Hematopoietic multipotent progenitor cell (in vitro differentiated cells): ENCODE results near the gene TTC39B. TPM values are rescaled to one million over a fixed set of nuclear protein-coding genes. Genes with fewer than 3 reads are reported as not detected.

Experiments used
- DNase-seq, 3 donors: peaks; one replicate each; pipeline ENCODE4 v3.0.0-alpha.2; 2011 to 2015; ENCODE audit warnings: low read depth in 2 of 3, low spot score in 2 of 3
- total RNA-seq: library from RNA; depleted of rRNA; stranded (reverse); fragments of >200 nt; gene quantifications from one replicate; pipeline ENCODE4 v1.2.3, GENCODE V29; 2012

TTC39B gene
- total RNA-seq, 1 donor: 6.2 TPM

DNA sequence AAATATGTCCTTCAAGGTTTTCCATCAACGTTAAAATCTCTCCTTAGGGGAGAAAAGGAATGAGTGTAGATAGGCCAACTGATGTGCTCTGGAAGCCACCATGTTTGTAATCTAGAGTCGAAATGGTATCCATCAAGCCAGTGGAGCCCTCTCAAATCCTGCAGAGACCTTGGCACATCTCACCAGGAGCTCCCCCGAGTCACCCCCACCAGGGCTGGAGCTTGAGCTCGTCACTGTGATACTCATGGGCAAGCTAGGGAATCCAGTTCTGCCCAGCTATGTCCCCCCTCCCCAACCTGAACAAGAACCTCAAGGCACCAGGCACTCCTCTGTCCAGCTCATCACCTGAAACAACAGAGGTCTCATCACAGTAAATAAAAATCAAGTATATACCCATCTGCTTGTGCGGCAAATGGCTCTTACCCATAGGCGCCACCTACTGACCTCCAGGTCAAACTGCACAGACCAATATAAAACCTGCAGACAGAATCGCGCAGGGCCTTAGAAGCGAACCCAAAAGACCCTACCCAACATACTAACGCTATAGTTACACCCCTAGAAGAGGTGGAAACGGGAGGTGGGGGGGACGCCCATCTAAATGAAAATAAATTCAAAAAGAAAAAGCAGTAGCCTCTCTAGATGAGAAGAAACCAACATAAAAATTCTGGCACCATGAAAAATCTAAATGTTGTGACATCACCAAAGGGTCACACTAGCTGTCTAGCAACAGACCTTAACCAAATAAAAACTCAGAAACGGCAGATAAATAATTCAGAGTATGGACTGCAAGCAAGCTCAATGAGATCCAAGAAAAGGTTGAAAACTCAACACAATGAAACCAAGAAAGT is 75.0 kb downstream of the TTC39B start:
- DNase-seq: no peak

DNA sequence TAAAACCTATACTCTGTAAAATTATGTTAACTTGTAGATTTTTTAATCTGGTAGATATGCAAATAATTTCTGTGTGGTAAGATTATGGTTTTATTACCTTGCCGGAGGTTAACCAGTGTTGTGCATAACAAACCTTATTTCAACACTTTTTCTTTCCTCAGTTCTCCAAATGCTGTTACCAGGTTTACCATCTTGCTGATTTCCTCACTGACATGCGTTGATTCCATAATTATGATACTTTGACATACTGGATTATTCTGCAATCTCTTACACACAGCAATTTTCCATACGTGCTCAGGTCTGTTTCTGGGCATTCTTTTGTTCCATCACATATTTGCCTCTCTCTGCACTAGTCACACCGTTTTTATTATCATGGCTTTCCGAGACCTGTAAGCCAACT is 77.6 kb downstream of the TTC39B start:
- DNase-seq: no peak

DNA sequence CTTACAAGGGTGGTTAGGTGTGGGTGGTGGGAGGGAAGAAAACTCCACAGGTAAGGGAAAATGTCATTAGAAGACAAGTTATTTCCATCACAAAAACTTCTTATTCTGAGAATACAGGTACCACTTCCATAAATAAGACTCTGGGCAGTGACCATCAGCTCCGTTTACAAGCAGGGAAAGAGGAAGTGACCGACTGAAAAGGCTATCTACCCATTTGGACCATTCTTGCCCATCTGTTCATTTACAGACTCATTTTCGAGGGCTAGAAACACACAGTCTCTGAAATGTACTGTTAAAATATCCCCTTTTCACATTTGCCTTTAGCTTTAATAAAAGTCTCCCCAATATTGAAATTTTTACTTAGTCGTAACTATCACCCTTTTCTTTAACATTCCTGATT is 79.5 kb downstream of the TTC39B start:
- DNase-seq: no peak

DNA sequence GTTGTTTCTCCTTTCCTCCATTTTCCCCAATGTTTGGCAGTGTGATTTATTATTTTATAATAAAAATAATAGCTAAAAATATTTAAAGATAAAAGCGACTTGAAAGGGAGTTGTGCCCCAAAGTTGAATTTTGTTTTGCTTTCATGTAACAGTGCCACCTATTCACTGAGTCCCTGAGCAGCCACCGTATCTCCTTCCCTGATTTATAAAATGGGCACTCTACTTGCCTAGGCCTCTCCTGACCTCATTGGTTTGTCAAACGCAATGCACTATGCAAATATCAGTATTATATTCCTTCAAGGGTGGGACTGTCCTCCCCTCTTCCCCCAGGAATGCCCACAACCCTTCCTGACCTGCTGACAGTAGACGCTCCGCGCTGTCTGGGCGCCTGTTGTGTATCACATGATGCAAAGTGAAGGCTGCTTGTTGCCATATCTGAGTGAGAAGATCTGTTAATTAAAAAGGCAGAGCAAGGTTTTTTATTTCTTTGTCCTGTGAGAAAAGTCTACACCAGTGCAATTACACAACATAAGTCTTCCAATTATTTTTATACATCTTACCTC is 81.4 kb downstream of the TTC39B start:
- no peak for DNase-seq

DNA sequence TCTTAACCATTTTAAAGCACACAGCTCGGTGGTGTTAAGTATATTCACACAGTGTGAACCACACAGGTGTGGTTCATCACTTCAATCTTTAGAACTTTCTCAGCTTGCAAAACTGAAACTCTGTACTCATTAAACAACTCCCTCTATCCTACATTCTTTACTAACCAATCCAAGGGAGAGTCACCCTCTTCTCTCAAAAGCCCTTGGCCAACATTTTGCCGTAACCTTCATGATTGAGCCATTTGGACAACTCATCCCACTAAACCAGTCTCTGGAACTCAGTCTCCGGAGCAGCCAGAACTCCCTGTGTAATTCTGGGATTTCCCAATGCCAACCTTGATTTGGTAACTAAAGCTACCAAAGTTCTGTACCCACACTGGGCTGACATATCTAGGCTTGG is 84.7 kb downstream of the TTC39B start:
- DNase-seq: no peak

DNA sequence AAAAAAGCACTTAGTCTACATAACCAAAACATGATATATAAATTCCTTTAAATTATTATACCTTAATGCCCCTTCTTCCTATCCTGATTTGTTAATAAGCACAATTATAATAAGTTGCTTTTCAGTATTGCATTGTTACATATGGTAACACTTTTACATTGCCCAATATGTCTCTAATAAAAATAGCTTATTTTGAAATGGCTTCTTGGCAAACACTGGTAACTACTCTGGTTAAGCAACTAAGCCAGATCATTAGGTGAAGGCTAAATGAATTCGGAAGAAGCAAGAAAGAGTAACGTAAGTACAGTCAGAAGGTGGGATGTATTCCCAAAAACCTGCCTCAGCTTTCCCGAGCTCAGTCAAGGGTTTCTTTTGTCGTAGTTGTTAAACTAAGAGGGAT is 85.3 kb downstream of the TTC39B start:
- DNase-seq: no peak

DNA sequence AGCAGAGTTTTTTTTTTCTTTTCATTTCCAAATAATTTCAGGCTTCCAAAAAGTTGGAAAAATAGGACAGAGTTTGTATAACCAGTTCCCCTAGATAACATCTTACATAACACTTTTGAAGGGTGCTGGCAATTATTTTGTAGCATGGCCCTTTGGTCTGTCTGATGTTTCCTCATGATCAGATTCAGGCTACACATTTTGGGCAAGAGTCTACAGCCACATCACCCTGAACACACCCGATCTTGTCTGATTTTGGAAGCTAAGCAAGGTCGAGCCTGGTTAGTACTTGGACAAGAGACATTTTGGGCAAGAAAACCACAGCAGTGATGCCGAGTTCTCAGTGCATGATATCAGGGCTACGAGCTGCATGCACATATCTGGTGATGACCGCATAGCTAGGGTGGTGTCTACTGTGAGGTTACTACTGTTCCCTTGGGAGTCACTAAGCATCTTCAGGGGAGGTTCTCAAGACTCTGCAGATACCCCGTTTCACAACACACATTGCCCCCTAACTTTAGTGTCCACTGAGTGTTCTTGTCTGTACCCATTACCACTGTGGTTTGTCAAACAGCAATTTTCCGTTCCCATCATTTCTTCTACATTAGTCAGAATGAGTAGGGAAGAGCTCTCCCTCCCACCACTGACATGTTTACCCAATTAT is 86.2 kb downstream of the TTC39B start:
- no peak for DNase-seq

DNA sequence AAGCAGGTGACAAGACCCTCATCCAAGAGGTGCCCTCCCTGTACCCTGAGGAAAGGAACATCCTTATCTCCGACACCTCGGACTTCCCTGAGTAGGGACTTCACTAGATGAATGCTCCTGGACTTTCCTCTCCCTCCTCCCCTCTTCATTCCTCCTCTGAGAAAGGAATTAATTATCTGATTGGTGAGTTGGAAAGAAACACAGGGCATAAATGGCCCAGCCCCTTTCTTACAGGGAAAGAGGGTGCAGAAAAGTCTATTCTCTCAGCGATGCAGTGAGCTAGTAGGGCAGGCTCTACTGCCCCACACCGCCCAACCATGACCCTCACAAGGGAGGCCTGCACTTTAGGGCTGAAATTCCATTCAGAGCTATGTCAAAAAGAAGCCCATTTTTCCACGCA is 87.5 kb downstream of the TTC39B start:
- DNase-seq: no peak

DNA sequence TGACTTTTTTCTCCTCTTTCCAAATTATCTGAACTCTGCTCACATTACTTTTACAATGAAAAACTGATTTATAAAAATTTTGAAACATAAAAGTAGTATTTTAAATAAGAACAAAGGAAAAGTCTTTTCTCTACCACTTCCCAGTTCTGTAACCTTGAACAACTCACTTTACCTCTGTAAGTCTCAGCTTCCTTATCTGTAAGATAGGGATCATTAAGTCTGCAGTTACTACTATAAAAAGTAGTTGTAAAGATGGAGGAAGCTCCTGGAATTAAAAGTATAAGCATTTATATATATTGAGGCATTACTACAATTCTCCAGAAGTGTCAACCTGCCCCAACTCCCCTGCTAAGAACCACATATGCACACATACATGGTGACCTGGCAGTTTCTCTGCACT is 88.0 kb downstream of the TTC39B start:
- no peak for DNase-seq

DNA sequence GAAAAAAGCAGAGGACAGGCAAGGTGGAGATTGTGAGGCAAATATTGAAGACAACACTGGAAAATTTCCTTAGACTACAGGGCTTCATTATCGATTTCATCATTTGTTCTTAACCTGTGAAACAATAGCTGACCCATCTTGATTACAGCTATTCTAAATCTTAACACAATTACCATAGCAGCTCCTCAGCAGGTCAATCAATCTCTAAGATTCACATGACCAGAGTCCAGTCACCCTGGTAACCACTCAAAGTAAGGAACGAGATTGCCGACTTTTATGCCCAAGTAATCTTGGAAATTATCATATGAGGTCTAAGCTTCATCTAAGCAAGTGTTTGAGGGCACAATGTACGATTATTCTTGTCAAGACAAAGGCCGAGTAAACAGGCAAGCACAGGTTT is 93.8 kb downstream of the TTC39B start:
- no peak for DNase-seq

DNA sequence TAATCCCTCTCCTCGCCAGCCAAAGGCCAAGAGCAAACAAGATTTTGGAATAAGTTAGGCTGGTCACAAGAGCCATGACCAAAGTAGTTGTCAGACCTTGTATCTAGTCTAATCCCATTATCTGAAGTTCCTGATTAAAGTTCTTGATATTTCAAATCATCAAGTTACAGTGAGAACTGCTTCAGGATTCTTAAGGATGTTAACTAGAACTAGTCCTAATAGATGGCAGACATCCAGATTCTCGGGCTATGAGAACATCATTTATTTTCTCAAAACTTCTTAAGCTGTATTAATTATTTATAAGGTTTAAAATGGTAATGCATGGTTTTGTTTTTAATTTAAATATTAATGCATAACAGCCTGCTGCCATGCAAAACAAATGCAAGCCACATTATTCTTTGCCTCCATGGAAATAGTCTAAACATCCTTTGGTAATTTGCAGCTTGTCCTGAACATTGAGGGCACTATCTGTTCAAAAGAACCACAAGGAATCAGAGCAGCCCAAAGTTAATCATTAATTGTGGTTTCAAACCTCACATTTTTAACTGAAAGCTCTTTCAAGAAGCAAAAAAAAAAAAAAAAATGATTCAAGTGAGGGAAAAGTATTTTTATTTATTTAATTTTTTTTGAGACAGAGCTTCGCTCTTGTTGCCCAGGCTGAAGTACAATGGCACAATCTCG is 95.1 kb downstream of the TTC39B start:
- no peak for DNase-seq

DNA sequence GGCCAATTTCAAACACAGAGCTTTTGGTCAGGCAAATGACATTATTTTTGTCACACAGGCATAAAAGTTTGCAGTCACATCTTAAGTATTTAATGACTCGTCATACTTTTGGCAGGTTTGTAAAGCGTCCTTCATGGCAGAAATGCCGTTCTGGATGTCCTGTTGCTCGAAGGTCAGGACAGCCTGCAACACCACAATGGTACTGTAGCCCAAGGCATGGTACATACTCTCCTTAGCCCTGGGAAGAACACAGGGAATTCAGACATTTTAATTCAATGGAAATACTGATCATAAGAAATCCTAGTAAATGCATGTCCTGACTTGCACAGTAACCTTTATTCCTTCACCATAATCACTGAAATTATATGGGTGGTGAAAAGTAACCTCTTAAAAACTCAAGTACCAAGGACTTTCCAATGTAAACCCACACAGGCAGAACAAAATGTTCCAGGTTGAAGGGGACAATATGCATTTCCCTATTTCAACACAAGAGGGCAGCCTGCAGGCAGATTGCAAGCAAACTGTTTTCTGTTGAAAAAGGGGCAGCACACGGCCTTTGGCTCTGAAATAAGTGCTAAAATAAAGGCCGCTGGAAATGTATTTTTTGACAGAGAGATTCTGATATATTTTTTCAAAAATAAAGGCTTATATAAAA is 95.7 kb downstream of the TTC39B start:
- peak; percentile 36 to 84 (median 62) for DNase-seq

DNA sequence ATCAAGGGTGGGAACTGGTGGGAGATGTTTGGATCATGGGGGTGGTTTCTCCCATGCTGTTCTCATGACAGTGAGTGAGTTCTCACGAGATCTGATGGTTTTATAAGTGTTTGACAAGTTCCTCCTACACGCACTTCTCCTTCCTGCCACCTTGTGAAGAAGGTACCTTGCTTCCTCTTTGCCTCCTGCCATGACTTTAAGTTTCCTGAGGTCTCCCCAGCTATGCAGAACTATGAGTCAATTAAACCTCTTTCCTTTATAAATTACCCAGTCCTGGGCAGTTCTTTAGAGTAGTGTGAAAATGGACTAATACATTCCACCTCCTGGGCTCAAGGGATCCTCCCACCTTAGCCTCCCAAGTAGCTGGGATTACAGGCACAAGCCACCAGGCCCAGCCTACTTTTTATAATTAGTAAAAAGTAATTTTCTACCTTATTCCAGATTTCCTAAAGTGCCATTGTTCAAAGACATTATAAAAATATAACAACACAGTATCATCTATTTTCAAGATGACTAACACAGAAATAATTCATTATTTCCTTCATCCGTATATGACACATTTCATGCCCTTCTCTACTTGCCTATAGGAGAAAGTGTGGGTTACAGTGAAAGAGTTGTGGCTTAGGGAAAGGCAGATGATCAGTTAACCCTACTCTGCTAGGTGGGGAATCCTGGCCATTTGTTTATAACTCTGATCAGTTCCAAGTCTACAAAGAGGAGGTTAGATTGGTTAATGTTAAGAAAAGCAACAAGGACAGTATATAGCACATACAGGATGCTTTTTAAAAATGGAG is 99.9 kb downstream of the TTC39B start:
- peak in 1 of 3 donors; percentile 12 for DNase-seq

DNA sequence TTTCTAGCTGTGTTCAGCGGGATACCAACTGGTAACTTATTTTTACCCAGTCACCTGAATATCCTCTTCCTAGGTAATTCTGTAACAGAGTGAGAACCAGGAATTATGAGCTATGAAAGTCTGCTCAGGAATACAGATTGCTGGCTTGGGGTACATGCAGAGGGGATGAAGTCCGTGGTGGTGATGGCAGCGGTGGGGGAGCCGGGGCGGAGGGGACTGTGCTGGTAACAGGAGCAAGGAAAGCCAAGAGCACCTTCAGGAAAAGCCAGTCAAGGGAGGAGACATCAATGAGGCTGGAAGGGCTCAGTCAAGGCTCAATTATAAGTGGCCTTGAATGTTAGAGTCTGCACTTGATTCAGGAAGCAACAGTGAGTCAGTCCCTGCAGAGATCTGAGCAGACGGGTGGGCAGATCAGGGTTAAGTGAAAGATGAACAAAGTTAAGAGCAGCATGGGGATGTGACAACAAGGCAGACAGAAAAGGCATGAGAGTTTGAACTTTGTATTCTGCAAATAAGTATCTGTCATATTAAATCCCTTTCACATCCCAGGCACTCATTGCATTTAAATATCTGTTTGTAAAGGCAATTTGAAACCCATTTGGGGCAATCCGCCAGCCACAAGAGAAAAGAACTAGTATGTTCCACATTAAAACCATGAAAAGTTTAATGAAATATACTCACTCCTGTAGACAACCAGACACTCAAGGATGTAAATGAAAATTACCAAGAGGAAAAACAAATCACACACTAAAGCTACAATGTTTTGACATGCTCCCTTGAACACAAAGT is 101.2 kb downstream of the TTC39B start:
- no peak for DNase-seq

DNA sequence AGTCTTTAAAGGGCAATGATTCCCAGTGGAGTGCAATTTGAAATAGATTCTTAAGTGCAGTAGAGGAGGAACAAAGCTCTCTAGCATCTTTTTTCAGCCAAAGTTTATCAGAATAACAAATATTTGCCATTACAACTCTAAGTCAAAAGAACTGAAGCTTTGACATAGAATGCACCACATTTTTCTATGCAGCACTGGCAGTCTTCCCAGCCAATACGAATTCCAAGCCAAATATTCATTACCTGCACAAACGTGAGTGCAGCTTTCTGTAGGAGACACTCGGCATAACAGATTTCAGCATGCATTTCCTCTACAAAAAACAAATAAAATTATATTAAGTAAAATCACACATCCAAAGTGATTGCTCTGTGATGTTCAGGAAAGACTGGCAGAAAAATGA is 103.4 kb downstream of the TTC39B start:
- no peak for DNase-seq

DNA sequence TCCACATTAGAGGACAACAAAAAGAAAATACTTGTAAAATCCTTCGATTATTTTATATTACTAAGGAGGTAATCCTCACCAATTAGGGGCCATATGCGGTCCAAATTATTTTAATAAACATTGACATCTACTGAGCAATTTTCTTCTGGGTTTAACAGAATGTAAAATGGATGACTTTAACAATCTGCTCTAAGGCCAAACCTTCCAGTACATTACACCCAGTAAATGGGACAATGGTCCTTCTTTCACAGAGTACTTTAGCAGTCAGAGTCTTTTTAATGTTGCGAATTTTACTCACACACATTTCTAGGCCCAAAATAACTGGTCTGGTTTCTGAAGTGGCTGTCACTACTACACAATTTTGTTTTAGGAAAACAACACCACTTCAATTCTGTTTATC is 106.9 kb downstream of the TTC39B start:
- no peak for DNase-seq

DNA sequence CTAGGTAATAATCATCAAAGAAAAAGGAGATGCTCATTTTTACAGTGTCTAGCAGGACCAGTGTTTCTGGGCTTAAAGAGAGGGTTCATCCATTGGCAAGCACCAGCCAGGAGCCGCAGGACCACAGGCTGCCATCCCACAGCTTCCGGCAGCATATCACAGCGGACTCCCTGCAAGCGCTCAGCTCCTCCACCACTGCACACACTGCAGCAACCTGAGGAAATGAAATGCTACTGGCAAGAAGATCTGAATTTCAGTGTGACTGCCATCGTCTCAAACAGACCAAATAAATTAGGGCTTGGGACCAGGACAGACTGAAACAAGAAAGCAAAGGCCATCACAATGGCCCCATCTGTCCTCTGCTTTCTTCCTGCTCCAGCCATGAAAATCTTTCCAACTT is 114.2 kb downstream of the TTC39B start:
- no peak for DNase-seq

DNA sequence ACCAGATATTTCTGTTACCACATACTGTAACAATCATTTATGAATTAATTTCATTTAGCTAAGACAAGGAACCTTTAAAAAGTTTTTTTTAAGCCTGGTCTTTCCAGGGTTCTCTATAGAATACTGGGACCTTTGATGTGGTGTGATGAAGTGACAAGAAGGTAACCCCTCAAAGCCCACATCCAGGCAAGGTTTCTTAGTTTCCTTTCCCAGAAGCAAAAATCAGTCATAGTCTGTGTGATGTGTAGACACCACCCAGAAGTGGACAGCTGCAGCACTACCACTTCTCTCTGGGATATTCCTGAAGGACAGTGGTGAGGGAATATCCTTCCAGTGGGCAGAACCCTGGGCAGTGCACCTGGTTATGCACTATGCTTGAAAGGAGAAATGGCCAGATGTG is 115.6 kb downstream of the TTC39B start:
- no peak for DNase-seq

DNA sequence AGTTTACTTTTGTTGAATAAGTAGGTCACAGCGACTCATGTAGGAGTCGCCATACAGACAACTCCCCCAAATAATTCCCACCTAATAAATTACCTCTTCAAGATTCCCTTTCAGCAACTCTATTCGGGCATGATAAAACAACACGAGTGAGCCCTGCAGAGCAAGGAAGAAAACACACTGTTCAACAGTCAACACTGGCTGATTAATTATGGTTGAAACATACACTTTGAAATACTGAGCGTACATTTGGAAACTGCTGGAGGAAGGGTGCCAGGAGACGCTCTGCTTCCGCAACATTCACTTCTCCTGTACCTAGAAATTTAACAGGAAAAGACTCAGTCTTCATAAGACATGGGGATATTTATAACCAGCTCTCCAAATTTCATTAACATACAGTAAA is 117.5 kb downstream of the TTC39B start:
- DNase-seq: no peak
